CD8-positive, alpha-beta memory T cell (primary cell): Measurements from ENCODE around the gene DNAJB4. TPM values are rescaled to one million over a fixed set of nuclear protein-coding genes. Genes with fewer than 3 reads are reported as not detected.
"Not testable (repeated sequence)": the region's sequence is repeated elsewhere in the genome, so short reads cannot be mapped to it uniquely, and the experiment has no call there.

ENCODE experiments used
- CTCF ChIA-PET: fragments of 350-600 bp; sonication (Branson Sonifier 250); formaldehyde crosslinking; loops from one replicate; lab custom pipeline; 2021; ENCODE audit warnings: antibody characterized with exemption; lab: Charles Lee
- POLR2A ChIA-PET: fragments of 350-600 bp; sonication (Branson Sonifier 250); formaldehyde crosslinking; loops from one replicate; lab custom pipeline; 2021; ENCODE audit warnings: antibody characterized with exemption; lab: Charles Lee
- DNase-seq, 5 donors: peaks; one replicate each; pipeline versions ENCODE4 v3.0.0 to v3.0.0-alpha.2; 2020 to 2022; ENCODE audit warnings: mixed read lengths in 1 of 5
- H3K27ac ChIP-seq: one replicate; pipeline ENCODE4 v1.7.0; 2013; ENCODE audit warnings: low read depth, mild to moderate bottlenecking, low read length, moderate library complexity
- H3K27me3 ChIP-seq: 2 replicates; pipeline ENCODE4 v1.7.0; 2013; ENCODE audit warnings: low read length, mild to moderate bottlenecking; ENCODE audit not compliant: insufficient read depth, poor library complexity, severe bottlenecking
- H3K36me3 ChIP-seq: 2 replicates; pipeline ENCODE4 v1.7.0; 2013; ENCODE audit warnings: mild to moderate bottlenecking, low read length, moderate library complexity; ENCODE audit not compliant: insufficient read depth
- H3K4me1 ChIP-seq: 2 replicates; pipeline ENCODE4 v1.7.0; 2013; ENCODE audit warnings: mild to moderate bottlenecking, low read length, moderate library complexity; ENCODE audit not compliant: insufficient read depth
- H3K4me3 ChIP-seq: 2 replicates; pipeline ENCODE4 v1.7.0; 2013; ENCODE audit warnings: mild to moderate bottlenecking, low read length
- H3K9me3 ChIP-seq: 2 replicates; pipeline ENCODE4 v1.7.0; 2013; ENCODE audit warnings: mild to moderate bottlenecking, low read length
- H3K27ac Mint-ChIP-seq, 8 donors: one replicate each; pipeline ENCODE4 v1.8.0; 2020 to 2021; ENCODE audit warnings: mixed read lengths in 8 of 8, mild to moderate bottlenecking in 6 of 8, inconsistent platforms in 3 of 8, moderate library complexity in 3 of 8
- H3K27me3 Mint-ChIP-seq, 2 donors: one replicate each; pipeline ENCODE4 v1.8.0; 2020 to 2021; ENCODE audit warnings: mixed read lengths in 2 of 2, mild to moderate bottlenecking in 1 of 2, moderate library complexity in 1 of 2
- H3K36me3 Mint-ChIP-seq, 3 donors: one replicate each; pipeline ENCODE4 v1.8.0; 2020 to 2021; ENCODE audit warnings: mixed read lengths in 3 of 3, inconsistent platforms in 1 of 3, mild to moderate bottlenecking in 1 of 3
- H3K4me1 Mint-ChIP-seq, 3 donors: one replicate each; pipeline ENCODE4 v1.8.0; 2020 to 2021; ENCODE audit warnings: mixed read lengths in 3 of 3, inconsistent platforms in 1 of 3, mild to moderate bottlenecking in 1 of 3
- H3K4me3 Mint-ChIP-seq, 7 donors: one replicate each; pipeline ENCODE4 v1.8.0; 2020 to 2021; ENCODE audit warnings: mixed read lengths in 7 of 7, mild to moderate bottlenecking in 6 of 7, moderate library complexity in 4 of 7, inconsistent platforms in 2 of 7
- H3K9me3 Mint-ChIP-seq, 5 donors: one replicate each; pipeline ENCODE4 v1.8.0; 2020 to 2022; ENCODE audit warnings: mixed read lengths in 5 of 5, mild to moderate bottlenecking in 3 of 5, moderate library complexity in 2 of 5, inconsistent platforms in 1 of 5
- polyA plus RNA-seq: library from polyadenylated mRNA; unstranded; fragments of 300-500 nt; fragmentation: Illumina TruSeq; gene quantifications from one replicate; pipeline ENCODE4 v1.2.3, GENCODE V29; 2021
- total RNA-seq, 2 experiments: library from RNA; stranded (reverse); gene quantifications; one replicate each; pipeline ENCODE4 v1.2.3, GENCODE V29; 2021

The DNAJB4 gene
- total and polyA plus RNA-seq, 3 experiments from 2014 or later, result 5.3 to 10.6 (median 8.1) TPM

- no peak overlapping the region for H3K4me3 ChIP-seq
- peaks cover 9 to 33% (median 11%) of the 10 kb centered on the region in 3 donors for H3K36me3 Mint-ChIP-seq
- CTCF ChIA-PET, result no interaction called here
- no peaks in the 10 kb centered on the region for H3K27me3 ChIP-seq
- peak overlapping the region in 1 of 8 donors; percentile 29 for H3K27ac Mint-ChIP-seq
- H3K27me3 Mint-ChIP-seq, result no peaks in the 10 kb centered on the region
- H3K9me3 ChIP-seq, result no peaks in the 10 kb centered on the region
- H3K4me1 ChIP-seq, result no peaks in the 10 kb centered on the region
- no peaks in the 10 kb centered on the region for H3K36me3 ChIP-seq
- no peak for DNase-seq
- peaks cover 0 to 5% (median 4%) of the 10 kb centered on the region in 3 donors for H3K4me1 Mint-ChIP-seq
- POLR2A ChIA-PET, result interaction anchor here (1.0 kb wide), 1 partner anchor 10 kb away, joined by 3 read pairs; the partner anchor contains the start of gene DNAJB4
- no peak overlapping the region for H3K4me3 Mint-ChIP-seq
- H3K9me3 Mint-ChIP-seq, result no peaks in the 10 kb centered on the region
- H3K27ac ChIP-seq, result no peak overlapping the region
Observed at GRCh38 chr1:78015148-78015547, 10.4 kb downstream of the DNAJB4 start.

- H3K36me3 Mint-ChIP-seq, result peaks cover 6 to 26% (median 9%) of the 10 kb centered on the region in 3 donors
- no peak overlapping the region for H3K27ac ChIP-seq
- no peaks in the 10 kb centered on the region for H3K9me3 ChIP-seq
- DNase-seq, result no peak
- peaks cover 0 to 2% (median 0%) of the 10 kb centered on the region in 5 donors for H3K9me3 Mint-ChIP-seq
- ChIA-PET CTCF (no interaction called here), POLR2A (no interaction called here)
- no peak overlapping the region for H3K27ac Mint-ChIP-seq
- no peak overlapping the region for H3K4me3 ChIP-seq
- H3K4me1 ChIP-seq, result no peaks in the 10 kb centered on the region
- H3K4me1 Mint-ChIP-seq, result no peaks in the 10 kb centered on the region
- H3K27me3 ChIP-seq, result no peaks in the 10 kb centered on the region
- H3K4me3 Mint-ChIP-seq, result no peak overlapping the region
- no peaks in the 10 kb centered on the region for H3K27me3 Mint-ChIP-seq
- no peaks in the 10 kb centered on the region for H3K36me3 ChIP-seq
Observed at GRCh38 chr1:78019024-78019423, 14.3 kb downstream of the DNAJB4 start.

GRCh38 chr1:78021134-78021533 lies 16.4 kb downstream of the DNAJB4 start:
- H3K9me3 Mint-ChIP-seq, DNase-seq, H3K27ac ChIP-seq, H3K4me1 ChIP-seq, H3K27me3 ChIP-seq, H3K36me3 ChIP-seq, H3K4me3 Mint-ChIP-seq, H3K4me1 Mint-ChIP-seq, POLR2A ChIA-PET, H3K27me3 Mint-ChIP-seq, H3K4me3 ChIP-seq, H3K9me3 ChIP-seq, CTCF ChIA-PET, H3K27ac Mint-ChIP-seq: not testable (repeated sequence)
- peaks cover 0 to 11% (median 5%) of the 10 kb centered on the region in 3 donors for H3K36me3 Mint-ChIP-seq

GRCh38 chr1:78029793-78030192 lies 25.1 kb downstream of the DNAJB4 start:
- Mint-ChIP-seq H3K4me1 (no peaks in the 10 kb centered on the region), H3K27ac (no peak overlapping the region), H3K9me3 (no peaks in the 10 kb centered on the region), H3K36me3 (peaks cover 0 to 5% (median 2%) of the 10 kb centered on the region in 3 donors), H3K4me3 (no peak overlapping the region), H3K27me3 (peaks cover 15 to 17% of the 10 kb centered on the region in 2 donors)
- no peaks in the 10 kb centered on the region for H3K27me3 ChIP-seq
- no peaks in the 10 kb centered on the region for H3K36me3 ChIP-seq
- CTCF ChIA-PET, result no interaction called here
- DNase-seq, result no peak
- H3K4me1 ChIP-seq, result no peaks in the 10 kb centered on the region
- no peak overlapping the region for H3K27ac ChIP-seq
- POLR2A ChIA-PET, result no interaction called here
- no peak overlapping the region for H3K4me3 ChIP-seq
- H3K9me3 ChIP-seq, result no peaks in the 10 kb centered on the region

- Mint-ChIP-seq H3K4me1 (no peaks in the 10 kb centered on the region), H3K27ac (no peak overlapping the region), H3K36me3 (peaks cover 0 to 2% (median 0%) of the 10 kb centered on the region in 3 donors), H3K27me3 (peaks cover 14 to 24% of the 10 kb centered on the region in 2 donors), H3K4me3 (no peak overlapping the region), H3K9me3 (no peaks in the 10 kb centered on the region)
- DNase-seq, result no peak
- Histone ChIP-seq H3K4me3 (no peak overlapping the region), H3K4me1 (no peaks in the 10 kb centered on the region), H3K36me3 (no peaks in the 10 kb centered on the region), H3K9me3 (no peaks in the 10 kb centered on the region), H3K27me3 (no peaks in the 10 kb centered on the region), H3K27ac (no peak overlapping the region)
- ChIA-PET CTCF (interaction anchor here (1.2 kb wide), 1 partner anchor 11 kb away, joined by 3 read pairs; no protein-coding TSS in a partner anchor), POLR2A (no interaction called here)
Observed at GRCh38 chr1:78032996-78033796, 28.5 kb downstream of the DNAJB4 start.

GRCh38 chr1:78033797-78034172 lies 29.0 kb downstream of the DNAJB4 start:
- POLR2A ChIA-PET, result no interaction called here
- H3K4me3 Mint-ChIP-seq, result no peak overlapping the region
- CTCF ChIA-PET, result interaction anchor here (1.2 kb wide), 1 partner anchor 12 kb away, joined by 3 read pairs; no protein-coding TSS in a partner anchor

GRCh38 chr1:78035121-78035520 lies 30.4 kb downstream of the DNAJB4 start:
- POLR2A ChIA-PET, result no interaction called here
- CTCF ChIA-PET, result no interaction called here
- peaks cover 14 to 20% of the 10 kb centered on the region in 2 donors for H3K27me3 Mint-ChIP-seq
- no peaks in the 10 kb centered on the region for H3K27me3 ChIP-seq
- no peaks in the 10 kb centered on the region for H3K9me3 Mint-ChIP-seq
- H3K36me3 Mint-ChIP-seq, result peaks cover 0 to 2% (median 0%) of the 10 kb centered on the region in 3 donors
- no peaks in the 10 kb centered on the region for H3K4me1 ChIP-seq
- no peaks in the 10 kb centered on the region for H3K9me3 ChIP-seq
- no peak overlapping the region for H3K4me3 ChIP-seq
- no peaks in the 10 kb centered on the region for H3K36me3 ChIP-seq
- H3K4me3 Mint-ChIP-seq, result no peak overlapping the region
- DNase-seq, result no peak
- H3K27ac Mint-ChIP-seq, result no peak overlapping the region
- no peak overlapping the region for H3K27ac ChIP-seq
- H3K4me1 Mint-ChIP-seq, result no peaks in the 10 kb centered on the region

More at GRCh38 chr1:78033797-78034172, 29.0 kb downstream of the DNAJB4 start:
- no peak for DNase-seq
- Mint-ChIP-seq H3K27me3 (peaks cover 14 to 24% of the 10 kb centered on the region in 2 donors), H3K27ac (no peak overlapping the region), H3K4me1 (no peaks in the 10 kb centered on the region), H3K36me3 (peaks cover 0 to 2% (median 0%) of the 10 kb centered on the region in 3 donors), H3K9me3 (no peaks in the 10 kb centered on the region)
- Histone ChIP-seq H3K4me3 (no peak overlapping the region), H3K36me3 (no peaks in the 10 kb centered on the region), H3K27ac (no peak overlapping the region), H3K27me3 (no peaks in the 10 kb centered on the region), H3K9me3 (no peaks in the 10 kb centered on the region), H3K4me1 (no peaks in the 10 kb centered on the region)

- peaks cover 0 to 2% (median 0%) of the 10 kb centered on the region in 3 donors for H3K36me3 Mint-ChIP-seq
- H3K4me3 ChIP-seq, result no peak overlapping the region
- peaks cover 12 to 18% of the 10 kb centered on the region in 2 donors for H3K27me3 Mint-ChIP-seq
- ChIA-PET CTCF (no interaction called here), POLR2A (no interaction called here)
- H3K27me3 ChIP-seq, result no peaks in the 10 kb centered on the region
- no peaks in the 10 kb centered on the region for H3K36me3 ChIP-seq
- no peaks in the 10 kb centered on the region for H3K4me1 ChIP-seq
- peaks cover 8 to 10% (median 9%) of the 10 kb centered on the region in 3 donors for H3K4me1 Mint-ChIP-seq
- H3K27ac ChIP-seq, result no peak overlapping the region
- H3K9me3 Mint-ChIP-seq, result no peaks in the 10 kb centered on the region
- H3K27ac Mint-ChIP-seq, result no peak overlapping the region
- no peak for DNase-seq
- no peaks in the 10 kb centered on the region for H3K9me3 ChIP-seq
- H3K4me3 Mint-ChIP-seq, result no peak overlapping the region
Observed at GRCh38 chr1:78036450-78036849, 31.7 kb downstream of the DNAJB4 start.
